Fibroblast of the conjunctiva (primary cell): ENCODE measurements around the gene MRPS33.
"Not testable (repeated sequence)": the region's sequence is repeated elsewhere in the genome, so short reads cannot be mapped to it uniquely, and the experiment has no call there.

Source experiments
- DNase-seq: peaks from one replicate; pipeline ENCODE4 v3.0.0-alpha.2; 2010; ENCODE audit warnings: low read depth

Gene MRPS33

GRCh38 chr7:141012044-141012685, 2.6 kb downstream of the MRPS33 start:
- DNase-seq = peak; percentile 47

DNA sequence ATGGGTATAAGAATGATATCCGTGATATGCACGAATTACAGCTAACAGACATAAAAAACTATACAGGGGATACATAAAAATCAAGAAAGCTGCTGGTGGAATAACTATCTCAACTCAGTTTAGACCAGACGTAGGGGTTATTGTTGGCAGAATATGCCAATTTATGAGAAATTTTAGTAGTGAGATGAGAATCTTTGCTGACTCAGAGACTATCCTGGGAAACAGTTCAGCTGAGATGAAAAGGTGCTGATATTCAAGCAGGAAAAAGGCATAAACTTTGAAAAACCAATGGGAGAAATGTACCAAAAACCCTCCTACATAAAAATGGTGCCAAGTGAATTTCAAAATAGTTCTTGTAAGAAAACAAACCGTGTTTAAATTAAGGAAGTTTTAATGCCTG, 3.3 kb downstream of the MRPS33 start:
- no peak for DNase-seq

- no peak for DNase-seq
Measured at GRCh38 chr7:141003172-141004065, 11.3 kb downstream of the MRPS33 start.

- DNase-seq = no peak
Measured at GRCh38 chr7:141001546-141001945, 13.2 kb downstream of the MRPS33 start.

- DNase-seq = no peak
Measured at GRCh38 chr7:141001122-141001521, 13.6 kb downstream of the MRPS33 start.

GRCh38 chr7:140998715-140999114, 16.0 kb downstream of the MRPS33 start:
- no peak for DNase-seq

DNA sequence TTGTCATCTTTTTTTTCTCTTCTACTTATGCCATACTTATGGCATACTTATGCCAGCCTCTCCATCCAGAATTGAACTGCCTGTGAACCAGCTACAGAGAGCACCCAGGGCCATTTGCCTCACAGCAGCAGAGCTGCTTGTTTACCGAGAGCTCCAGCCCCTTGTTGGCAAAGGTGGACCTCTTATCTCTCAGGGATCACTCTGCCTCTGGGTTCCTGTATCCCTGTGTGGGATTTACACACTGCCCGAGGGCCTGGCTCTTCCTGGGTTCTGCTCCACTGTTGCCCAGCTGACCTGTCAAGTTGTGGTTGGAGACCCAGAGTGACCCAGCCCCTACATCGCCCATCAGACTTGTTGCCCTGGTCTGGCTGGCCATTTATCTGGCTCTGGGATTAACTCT, 22.3 kb downstream of the MRPS33 start:
- no peak for DNase-seq

DNA sequence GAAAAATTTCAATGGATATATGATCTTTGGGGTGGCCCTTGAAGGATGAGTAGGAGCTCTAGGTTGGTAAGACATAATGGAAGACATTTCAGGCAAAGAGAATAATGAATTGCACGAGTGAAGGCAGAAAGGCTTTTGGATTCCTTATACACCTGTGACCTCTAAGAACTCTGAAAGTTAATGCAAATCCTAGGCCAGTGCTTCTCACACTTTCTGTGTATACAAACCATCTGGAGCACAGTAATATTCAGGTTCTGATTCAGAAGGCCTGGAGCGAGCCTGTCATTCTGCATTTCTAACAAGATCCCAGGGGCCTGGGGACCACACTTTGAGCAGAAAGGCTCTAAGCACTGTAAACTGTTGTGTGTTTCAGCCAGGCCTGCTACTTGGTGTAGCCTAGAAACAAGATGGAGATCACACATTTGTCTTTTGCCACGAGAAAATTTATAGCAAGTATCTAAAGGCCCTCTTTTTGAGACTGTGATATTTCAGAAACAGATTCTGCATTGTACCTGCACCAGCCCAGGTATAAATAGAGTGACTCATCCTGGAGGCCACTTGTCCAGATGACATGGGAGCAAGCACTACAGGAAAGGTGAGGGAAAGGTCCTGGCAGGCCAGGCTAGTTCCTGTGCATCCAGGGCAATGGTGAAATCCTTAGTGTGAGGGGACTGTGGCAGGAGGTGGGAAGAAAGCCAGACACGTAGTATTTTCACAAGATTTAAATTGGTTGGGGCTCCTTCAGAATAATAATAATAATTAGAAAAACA, 24.4 kb downstream of the MRPS33 start:
- no peak for DNase-seq

DNA sequence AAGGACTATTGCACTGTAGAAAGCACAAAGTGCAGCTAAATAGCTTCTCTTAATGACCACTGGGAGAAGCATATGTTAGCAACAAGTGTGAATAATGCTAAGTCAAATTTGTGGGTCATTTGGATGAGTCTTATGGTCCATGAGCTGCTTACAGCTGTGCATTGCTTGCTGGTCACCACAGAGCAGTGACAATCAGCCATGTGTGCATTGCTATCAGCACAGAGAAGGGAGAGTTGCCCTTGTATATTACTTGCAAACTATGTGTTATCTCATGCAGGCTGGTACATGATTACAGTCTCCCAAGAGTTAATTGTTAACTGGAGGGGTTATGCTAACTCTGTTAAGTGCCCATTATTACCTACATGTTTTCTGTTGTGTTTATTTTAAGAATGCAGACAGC, 25.7 kb downstream of the MRPS33 start:
- DNase-seq = no peak

DNA sequence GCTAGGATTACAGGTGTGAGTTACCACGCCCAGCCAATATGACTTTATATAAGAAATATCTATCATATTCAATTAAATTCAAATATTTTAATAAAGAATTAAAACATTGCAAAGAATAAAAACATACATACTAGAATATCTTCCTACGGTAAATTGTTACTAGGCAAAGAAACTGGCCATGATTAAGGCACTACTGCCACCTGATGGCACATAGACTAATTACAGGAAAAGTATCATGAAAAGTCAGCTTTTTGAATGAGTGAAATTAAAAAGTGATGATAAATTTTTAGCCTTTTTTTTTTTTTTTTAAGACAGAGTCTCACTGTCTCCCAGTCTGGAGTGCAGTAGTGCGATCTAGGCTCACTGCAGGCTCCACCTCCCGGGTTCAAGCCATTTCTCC, 30.9 kb downstream of the MRPS33 start:
- no peak for DNase-seq

DNA sequence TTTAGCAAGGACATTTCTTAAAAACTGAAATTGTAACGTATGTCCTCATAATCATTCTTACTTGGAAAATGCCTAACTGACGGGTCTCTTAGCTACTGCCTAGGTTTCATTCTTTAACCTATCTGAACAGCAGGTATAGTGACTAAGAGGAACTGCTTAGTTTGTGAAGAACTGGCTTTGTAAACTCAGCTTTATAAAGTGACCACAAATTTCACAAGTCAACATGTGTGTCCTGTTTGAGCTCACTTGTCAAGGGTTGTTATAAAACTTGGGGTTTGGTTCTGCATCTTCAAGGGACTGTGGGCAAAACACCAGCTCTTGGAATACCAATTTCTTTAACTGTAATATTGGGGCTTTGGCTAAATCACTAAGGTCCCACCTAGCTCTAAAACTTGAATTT, 32.2 kb downstream of the MRPS33 start:
- DNase-seq = no peak

DNA sequence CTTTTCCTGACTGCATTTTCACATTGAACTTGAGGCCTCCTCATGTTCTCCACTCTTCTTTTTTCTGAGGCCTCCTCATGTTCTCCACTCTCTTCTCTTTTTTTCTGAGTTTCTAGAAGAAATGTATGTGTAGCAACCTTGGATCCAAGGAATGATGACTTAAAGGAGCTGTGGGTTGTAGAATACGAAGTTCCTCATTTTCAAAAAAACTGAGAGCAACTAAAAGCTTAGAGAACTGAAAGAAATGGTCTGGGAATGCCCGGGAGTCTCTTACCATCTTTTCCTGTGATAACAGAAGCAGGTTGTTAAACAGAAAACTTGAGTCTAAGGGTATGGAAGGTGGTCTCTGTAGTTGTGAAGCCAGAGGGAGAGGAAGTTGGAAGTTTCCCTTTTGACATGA, 32.8 kb downstream of the MRPS33 start:
- DNase-seq = no peak

GRCh38 chr7:140977741-140978140, 37.0 kb downstream of the MRPS33 start:
- DNase-seq = no peak

- no peak for DNase-seq
Measured at GRCh38 chr7:140972876-140973829, 41.6 kb downstream of the MRPS33 start.

GRCh38 chr7:140972344-140972743, 42.4 kb downstream of the MRPS33 start:
- DNase-seq = no peak

GRCh38 chr7:140967438-140967837, 47.3 kb downstream of the MRPS33 start:
- DNase-seq = no peak

GRCh38 chr7:140966561-140967233, 48.1 kb downstream of the MRPS33 start:
- no peak for DNase-seq

DNA sequence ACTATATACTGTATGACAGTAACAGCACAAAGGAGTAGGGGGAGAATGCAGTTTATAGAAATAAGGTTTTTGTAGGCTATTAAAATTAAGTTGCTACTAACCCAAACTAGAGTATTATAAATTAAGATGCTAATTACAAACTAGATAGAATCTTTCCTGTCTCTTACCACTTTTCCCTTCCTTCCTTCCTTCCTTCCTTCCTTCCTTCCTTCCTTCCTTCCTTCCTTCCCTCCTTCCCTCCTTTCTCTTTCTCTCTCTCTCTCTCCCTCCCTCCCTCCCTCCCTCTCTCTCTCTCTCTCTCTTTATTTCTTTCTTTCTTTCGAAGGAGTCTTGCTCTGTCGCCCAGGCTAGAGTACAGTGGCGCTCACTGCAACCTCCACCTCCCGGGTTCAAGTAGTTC, 53.6 kb downstream of the MRPS33 start:
- DNase-seq = no peak

DNA sequence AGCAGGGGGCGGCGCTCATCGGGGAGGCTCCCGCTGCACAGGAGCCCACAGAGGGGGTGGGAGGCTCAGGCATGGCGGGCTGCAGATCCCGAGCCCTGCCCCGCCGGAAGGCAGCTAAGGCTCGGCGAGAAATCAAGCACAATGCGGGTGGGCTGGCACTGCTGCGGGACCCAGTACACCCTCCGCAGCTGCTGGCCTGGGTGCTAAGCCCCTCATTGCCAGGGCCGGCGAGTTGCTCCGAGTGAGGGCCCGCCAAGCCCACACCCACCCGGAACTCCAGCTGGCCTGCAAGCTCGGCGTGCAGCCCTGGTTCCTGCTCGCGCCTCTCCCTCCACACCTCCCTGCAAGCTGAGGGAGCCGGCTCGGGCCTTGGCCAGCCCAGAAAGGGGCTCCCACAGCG, 57.8 kb downstream of the MRPS33 start:
- not testable (repeated sequence) for DNase-seq
